ENCODE results near the gene NPBWR2. TPM values are rescaled to one million over a fixed set of nuclear protein-coding genes. Genes with fewer than 3 reads are reported as not detected.

Gene NPBWR2
- polyA plus RNA-seq, 3 donors, result not detected

GRCh38 chr20:64130876-64131275 is 23.5 kb upstream of the NPBWR2 start:
- Histone ChIP-seq H3K79me2 (ENCODE audit: insufficient read depth, low read length) (no peaks in the 10 kb centered on the region), H3K4me2 (replicated peaks; ENCODE audit: extremely low read depth, low read length, poor library complexity, severe bottlenecking) (no peak overlapping the region), H4K20me1 (ENCODE audit: insufficient read depth, low read length) (no peaks in the 10 kb centered on the region), H3K4me3 (replicated peaks in 1 of 3; ENCODE audit: low read depth in 2 of 3, low read length in 3 of 3) (no peak overlapping the region), H3K27me3 (ENCODE audit: control insufficient read depth in 2 of 2, insufficient read depth in 2 of 2, low read length in 2 of 2) (no peaks in the 10 kb centered on the region), H3K36me3 (replicated peaks in 1 of 2; ENCODE audit: control insufficient read depth in 1 of 2, insufficient read depth in 2 of 2, low read length in 2 of 2) (no peaks in the 10 kb centered on the region), H2AFZ (ENCODE audit: insufficient read depth, low read depth, low read length, poor library complexity, severe bottlenecking) (no peak overlapping the region), H3K9ac (ENCODE audit: insufficient read depth, low read length, poor library complexity, severe bottlenecking) (no peak overlapping the region), H3K4me1 (ENCODE audit: control insufficient read depth in 1 of 2, insufficient read depth in 2 of 2, low read length in 2 of 2) (no peaks in the 10 kb centered on the region), H3K9me3 (replicated peaks in 1 of 2; ENCODE audit: control insufficient read depth in 1 of 2, insufficient read depth in 1 of 2, low read length in 2 of 2) (no peaks in the 10 kb centered on the region), H3K27ac (ENCODE audit: low read depth in 1 of 2, low read length in 2 of 2) (no peak overlapping the region)
- peaks cover 0 to 3% (median 0%) of the 10 kb centered on the region in 7 donors for H3K9me3 Mint-ChIP-seq
- DNase-seq, result no peak
- no peaks in the 10 kb centered on the region for H3K36me3 Mint-ChIP-seq
- intact Hi-C loops (cut with micrococcal nuclease), result no loop called here
- H3K27me3 Mint-ChIP-seq (ENCODE audit: low read depth in 3 of 3), result peaks cover 4 to 9% (median 9%) of the 10 kb centered on the region in 3 donors
- no peak overlapping the region for H3K4me3 Mint-ChIP-seq
- 98% methylated on average over 10 of the region's 10 CpGs for WGBS (ENCODE audit: insufficient coverage)
- H3K4me1 Mint-ChIP-seq, result no peaks in the 10 kb centered on the region
- TF ChIP-seq, protein P1, sequence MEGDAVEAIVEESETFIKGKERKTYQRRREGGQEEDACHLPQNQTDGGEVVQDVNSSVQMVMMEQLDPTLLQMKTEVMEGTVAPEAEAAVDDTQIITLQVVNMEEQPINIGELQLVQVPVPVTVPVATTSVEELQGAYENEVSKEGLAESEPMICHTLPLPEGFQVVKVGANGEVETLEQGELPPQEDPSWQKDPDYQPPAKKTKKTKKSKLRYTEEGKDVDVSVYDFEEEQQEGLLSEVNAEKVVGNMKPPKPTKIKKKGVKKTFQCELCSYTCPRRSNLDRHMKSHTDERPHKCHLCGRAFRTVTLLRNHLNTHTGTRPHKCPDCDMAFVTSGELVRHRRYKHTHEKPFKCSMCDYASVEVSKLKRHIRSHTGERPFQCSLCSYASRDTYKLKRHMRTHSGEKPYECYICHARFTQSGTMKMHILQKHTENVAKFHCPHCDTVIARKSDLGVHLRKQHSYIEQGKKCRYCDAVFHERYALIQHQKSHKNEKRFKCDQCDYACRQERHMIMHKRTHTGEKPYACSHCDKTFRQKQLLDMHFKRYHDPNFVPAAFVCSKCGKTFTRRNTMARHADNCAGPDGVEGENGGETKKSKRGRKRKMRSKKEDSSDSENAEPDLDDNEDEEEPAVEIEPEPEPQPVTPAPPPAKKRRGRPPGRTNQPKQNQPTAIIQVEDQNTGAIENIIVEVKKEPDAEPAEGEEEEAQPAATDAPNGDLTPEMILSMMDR (IDR thresholded peaks at IDR 0.05), result no peak
- no peak overlapping the region for H3K27ac Mint-ChIP-seq

DNA sequence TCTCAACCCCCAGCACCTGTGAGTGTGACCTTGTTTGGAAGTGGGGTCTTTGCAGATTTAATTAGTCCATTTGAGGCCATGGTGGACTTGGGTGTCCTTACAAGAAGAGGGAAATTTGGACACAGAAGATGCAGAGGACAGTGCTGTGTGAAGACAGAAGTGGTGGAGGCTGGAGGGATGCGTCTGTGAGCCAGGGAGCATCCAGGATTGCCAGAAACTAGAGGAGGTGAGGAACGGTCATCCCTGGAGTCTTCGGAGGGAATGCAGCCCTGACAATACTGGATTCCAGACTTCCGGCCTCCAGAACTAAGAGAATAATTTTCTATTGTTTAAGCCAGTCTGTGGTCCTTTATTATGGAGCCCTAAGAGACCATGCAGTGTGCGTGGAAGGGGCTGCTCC is 22.9 kb upstream of the NPBWR2 start:
- Histone ChIP-seq H3K4me1 (ENCODE audit: control insufficient read depth in 1 of 2, insufficient read depth in 2 of 2, low read length in 2 of 2) (no peaks in the 10 kb centered on the region), H3K4me3 (replicated peaks in 1 of 3; ENCODE audit: low read depth in 2 of 3, low read length in 3 of 3) (no peak overlapping the region), H4K20me1 (ENCODE audit: insufficient read depth, low read length) (no peaks in the 10 kb centered on the region), H3K9ac (ENCODE audit: insufficient read depth, low read length, poor library complexity, severe bottlenecking) (no peak overlapping the region), H3K36me3 (replicated peaks in 1 of 2; ENCODE audit: control insufficient read depth in 1 of 2, insufficient read depth in 2 of 2, low read length in 2 of 2) (no peaks in the 10 kb centered on the region), H3K4me2 (replicated peaks; ENCODE audit: extremely low read depth, low read length, poor library complexity, severe bottlenecking) (no peak overlapping the region), H3K79me2 (ENCODE audit: insufficient read depth, low read length) (no peaks in the 10 kb centered on the region), H2AFZ (ENCODE audit: insufficient read depth, low read depth, low read length, poor library complexity, severe bottlenecking) (no peak overlapping the region), H3K27ac (ENCODE audit: low read depth in 1 of 2, low read length in 2 of 2) (no peak overlapping the region), H3K27me3 (ENCODE audit: control insufficient read depth in 2 of 2, insufficient read depth in 2 of 2, low read length in 2 of 2) (no peaks in the 10 kb centered on the region), H3K9me3 (replicated peaks in 1 of 2; ENCODE audit: control insufficient read depth in 1 of 2, insufficient read depth in 1 of 2, low read length in 2 of 2) (no peaks in the 10 kb centered on the region)
- TF ChIP-seq, protein P1 (IDR thresholded peaks at IDR 0.05), result no peak
- 67% methylated on average over 3 of the region's 5 CpGs for WGBS (ENCODE audit: insufficient coverage)
- Mint-ChIP-seq H3K4me3 (no peak overlapping the region), H3K4me1 (no peaks in the 10 kb centered on the region), H3K27ac (no peak overlapping the region), H3K27me3 (ENCODE audit: low read depth in 3 of 3) (peaks cover 5 to 9% (median 9%) of the 10 kb centered on the region in 3 donors), H3K36me3 (no peaks in the 10 kb centered on the region), H3K9me3 (peaks cover 0 to 3% (median 0%) of the 10 kb centered on the region in 7 donors)
- intact Hi-C loops (cut with micrococcal nuclease), result no loop called here
- DNase-seq, result no peak
